Amniotic stem cell (primary cell): ENCODE results near the gene PUS10.
"Not testable (repeated sequence)": the region's sequence is repeated elsewhere in the genome, so short reads cannot be mapped to it uniquely, and the experiment has no call there.

Source experiments
- DNase-seq: peaks from one replicate; lab custom pipeline; 2025; lab: John Stamatoyannopoulos, UW

Gene PUS10

GRCh38 chr2:61012303-61012702 is 5.8 kb downstream of the PUS10 start:
- DNase-seq, result not testable (repeated sequence)

- no peak for DNase-seq
Observed at GRCh38 chr2:61011678-61012077, 6.4 kb downstream of the PUS10 start.

- DNase-seq, result no peak
Observed at GRCh38 chr2:61009355-61009754, 8.7 kb downstream of the PUS10 start.

GRCh38 chr2:61006486-61007105 is 11.5 kb downstream of the PUS10 start:
- no peak for DNase-seq

GRCh38 chr2:61005736-61006135 is 12.3 kb downstream of the PUS10 start:
- DNase-seq, result no peak

GRCh38 chr2:60998628-60999545 is 19.2 kb downstream of the PUS10 start:
- no peak for DNase-seq

GRCh38 chr2:60994131-60994530 is 23.9 kb downstream of the PUS10 start:
- DNase-seq, result no peak

- DNase-seq, result no peak
Observed at GRCh38 chr2:60992985-60993392, 25.1 kb downstream of the PUS10 start.

GRCh38 chr2:60991644-60992043 is 26.4 kb downstream of the PUS10 start:
- DNase-seq, result no peak

- DNase-seq, result no peak
Observed at GRCh38 chr2:60989259-60989658, 28.8 kb downstream of the PUS10 start.

GRCh38 chr2:60987656-60988055 is 30.4 kb downstream of the PUS10 start:
- DNase-seq, result not testable (repeated sequence)

GRCh38 chr2:60987041-60987440 is 31.0 kb downstream of the PUS10 start:
- no peak for DNase-seq

GRCh38 chr2:60984720-60985119 is 33.3 kb downstream of the PUS10 start:
- DNase-seq, result no peak

GRCh38 chr2:60982066-60982465 is 36.0 kb downstream of the PUS10 start:
- DNase-seq, result not testable (repeated sequence)

- no peak for DNase-seq
Observed at GRCh38 chr2:60980071-60980815, 37.8 kb downstream of the PUS10 start.

- DNase-seq, result no peak
Observed at GRCh38 chr2:60979231-60979630, 38.8 kb downstream of the PUS10 start.

- DNase-seq, result no peak
Observed at GRCh38 chr2:60977562-60977895, 40.5 kb downstream of the PUS10 start.

GRCh38 chr2:60976875-60977561 is 41.0 kb downstream of the PUS10 start:
- no peak for DNase-seq

- no peak for DNase-seq
Observed at GRCh38 chr2:60976256-60976850, 41.7 kb downstream of the PUS10 start.

- DNase-seq, result no peak
Observed at GRCh38 chr2:60974652-60975051, 43.4 kb downstream of the PUS10 start.

- DNase-seq, result no peak
Observed at GRCh38 chr2:60973705-60974104, 44.4 kb downstream of the PUS10 start.
